ENCODE measurements around the gene ZNF24.

Gene ZNF24

GRCh38 chr18:35352778-35353177 lies 8.6 kb upstream of the ZNF24 start:
- no peak for DNase-seq

- DNase-seq, result no peak
These were observed 8.1 kb upstream of the ZNF24 start for GRCh38 chr18:35352283-35352682.

- no peak for DNase-seq
These were observed 3.8 kb upstream of the ZNF24 start for GRCh38 chr18:35348001-35348400.

- no peak for DNase-seq
These were observed 1.7 kb upstream of the ZNF24 start for GRCh38 chr18:35345950-35346349.

GRCh38 chr18:35345460-35345921 lies 1.3 kb upstream of the ZNF24 start:
- DNase-seq, result no peak

- DNase-seq, result no peak
These were observed 678 bp upstream of the ZNF24 start for GRCh38 chr18:35344736-35345459.

- DNase-seq, result no peak
These were observed 708 bp downstream of the ZNF24 start for GRCh38 chr18:35343488-35343935.

GRCh38 chr18:35337286-35337685 lies 6.9 kb downstream of the ZNF24 start:
- no peak for DNase-seq

- DNase-seq, result no peak
These were observed 8.4 kb downstream of the ZNF24 start for GRCh38 chr18:35335866-35336265.

- DNase-seq, result peak; percentile 26
These were observed 9.4 kb downstream of the ZNF24 start for GRCh38 chr18:35334821-35335220.

- no peak for DNase-seq
These were observed 10.0 kb downstream of the ZNF24 start for GRCh38 chr18:35334212-35334611.

- no peak for DNase-seq
These were observed 12.7 kb downstream of the ZNF24 start for GRCh38 chr18:35331367-35332087.

- DNase-seq, result no peak
These were observed 15.4 kb downstream of the ZNF24 start for GRCh38 chr18:35328868-35329267.

- no peak for DNase-seq
These were observed 17.4 kb downstream of the ZNF24 start for GRCh38 chr18:35326695-35327387.

GRCh38 chr18:35324926-35325655 lies 19.1 kb downstream of the ZNF24 start:
- peak; percentile 36 for DNase-seq

GRCh38 chr18:35322486-35323458 lies 21.4 kb downstream of the ZNF24 start:
- DNase-seq, result no peak

GRCh38 chr18:35311496-35311895 lies 32.7 kb downstream of the ZNF24 start:
- peak; percentile 23 for DNase-seq

- DNase-seq, result no peak
These were observed 37.5 kb downstream of the ZNF24 start for GRCh38 chr18:35306588-35307250.

- no peak for DNase-seq
These were observed 40.6 kb downstream of the ZNF24 start for GRCh38 chr18:35303610-35304009.

- no peak for DNase-seq
These were observed 48.2 kb downstream of the ZNF24 start for GRCh38 chr18:35296060-35296459.

- DNase-seq, result no peak
These were observed 53.1 kb downstream of the ZNF24 start for GRCh38 chr18:35291166-35291565.
